ENCODE measurements around the gene RCE1. TPM values are rescaled to one million over a fixed set of nuclear protein-coding genes. Genes with fewer than 3 reads are reported as not detected.
A peak's percentile ranks its signal among the peaks of the same experiment; 100 is the strongest.
"Not testable (repeated sequence)": the region's sequence is repeated elsewhere in the genome, so short reads cannot be mapped to it uniquely, and the experiment has no call there.

The RCE1 gene
- total RNA-seq = 10.5 and 12.5 TPM in 2 replicates
- 13.8 TPM for polyA plus RNA-seq (2012)

GRCh38 chr11:66842896-66843775 is at the start of gene RCE1:
Gene RCE1 (plus strand): TSS chr11:66843441. CDS start chr11:66843456, 15 bp downstream.
- peak; percentile 89 for DNase-seq (ENCODE audit: low read depth)

GRCh38 chr11:66799815-66800214 is 43.4 kb upstream of the RCE1 start:
- not testable (repeated sequence) for DNase-seq (ENCODE audit: low read depth)

GRCh38 chr11:66800720-66801428 is 42.4 kb upstream of the RCE1 start:
- no peak for DNase-seq (ENCODE audit: low read depth)

- DNase-seq (ENCODE audit: low read depth) = no peak
Measured at GRCh38 chr11:66809592-66809991, 33.6 kb upstream of the RCE1 start.

- DNase-seq (ENCODE audit: low read depth) = no peak
Measured at GRCh38 chr11:66810576-66811185, 32.6 kb upstream of the RCE1 start.

- DNase-seq (ENCODE audit: low read depth) = no peak
Measured at GRCh38 chr11:66814678-66815077, 28.6 kb upstream of the RCE1 start.

GRCh38 chr11:66815646-66816045 is 27.6 kb upstream of the RCE1 start:
- DNase-seq (ENCODE audit: low read depth) = no peak

GRCh38 chr11:66818231-66818955 is 24.8 kb upstream of the RCE1 start:
- DNase-seq (ENCODE audit: low read depth) = peak; percentile 12

- no peak for DNase-seq (ENCODE audit: low read depth)
Measured at GRCh38 chr11:66820381-66820780, 22.9 kb upstream of the RCE1 start.

GRCh38 chr11:66820901-66821300 is 22.3 kb upstream of the RCE1 start:
- no peak for DNase-seq (ENCODE audit: low read depth)

GRCh38 chr11:66823700-66824099 is 19.5 kb upstream of the RCE1 start:
- no peak for DNase-seq (ENCODE audit: low read depth)

- not testable (repeated sequence) for DNase-seq (ENCODE audit: low read depth)
Measured at GRCh38 chr11:66824573-66824972, 18.7 kb upstream of the RCE1 start.

GRCh38 chr11:66834539-66834845 is 8.7 kb upstream of the RCE1 start:
- no peak for DNase-seq (ENCODE audit: low read depth)

- DNase-seq (ENCODE audit: low read depth) = no peak
Measured at GRCh38 chr11:66834943-66835342, 8.3 kb upstream of the RCE1 start.

- DNase-seq (ENCODE audit: low read depth) = no peak
Measured at GRCh38 chr11:66835768-66836405, 7.4 kb upstream of the RCE1 start.

GRCh38 chr11:66840317-66841091 is 2.7 kb upstream of the RCE1 start:
- DNase-seq (ENCODE audit: low read depth) = no peak

GRCh38 chr11:66841861-66842260 is 1.4 kb upstream of the RCE1 start:
- DNase-seq (ENCODE audit: low read depth) = no peak

- no peak for DNase-seq (ENCODE audit: low read depth)
Measured at GRCh38 chr11:66842501-66842895, 743 bp upstream of the RCE1 start.

- DNase-seq (ENCODE audit: low read depth) = no peak
Measured at GRCh38 chr11:66843776-66844495, 695 bp downstream of the RCE1 start.
